Calu3 (cell line): ENCODE measurements around the gene RPA3. TPM values are rescaled to one million over a fixed set of nuclear protein-coding genes. Genes with fewer than 3 reads are reported as not detected.

Experiments used
- BruUV-seq: library from RNA; stranded (reverse); fragments of 400-500 nt; replicated peaks from 2 replicates; lab custom pipeline; 2021; lab: Mats Ljungman, UMichigan
- CTCF ChIA-PET: fragments of 300-600 bp; sonication (Branson Sonifier 250); formaldehyde crosslinking; loops from one replicate; lab custom pipeline; 2022; ENCODE audit warnings: antibody characterized with exemption; lab: Charles Lee
- DNase-seq: peaks from one replicate; pipeline ENCODE4 v3.0.0; 2022
- H3K27ac Mint-ChIP-seq: one replicate; pipeline ENCODE4 v1.8.0; 2022; ENCODE audit warnings: mixed read lengths; ENCODE audit not compliant: unreplicated experiment
- H3K27me3 Mint-ChIP-seq: one replicate; pipeline ENCODE4 v1.8.0; 2022; ENCODE audit warnings: mixed read lengths; ENCODE audit not compliant: unreplicated experiment
- H3K36me3 Mint-ChIP-seq: one replicate; pipeline ENCODE4 v1.8.0; 2022; ENCODE audit warnings: mild to moderate bottlenecking, moderate library complexity, mixed read lengths; ENCODE audit not compliant: insufficient read depth, unreplicated experiment
- H3K4me1 Mint-ChIP-seq: one replicate; pipeline ENCODE4 v1.8.0; 2022; ENCODE audit warnings: mild to moderate bottlenecking, low read depth, mixed read lengths; ENCODE audit not compliant: unreplicated experiment
- H3K4me3 Mint-ChIP-seq: one replicate; pipeline ENCODE4 v1.8.0; 2022; ENCODE audit warnings: mild to moderate bottlenecking, low read depth, moderate library complexity, mixed read lengths; ENCODE audit not compliant: unreplicated experiment
- H3K9me3 Mint-ChIP-seq: one replicate; pipeline ENCODE4 v1.8.0; 2022; ENCODE audit warnings: low read depth, mixed read lengths; ENCODE audit not compliant: unreplicated experiment
- intact Hi-C: fragments of 100-400 bp; cut with micrococcal nuclease; formaldehyde crosslinking; loops from one replicate; pipeline ENCODE4 v1.10.0; 2022; ENCODE audit not compliant: unreplicated experiment
- total RNA-seq: library from RNA; stranded (reverse); gene quantifications from 2 replicates; pipeline ENCODE4 v1.2.3, GENCODE V29; 2022
- TF ChIP-seq, protein P1 (sequence below): fragments of 200-600 bp; IDR thresholded peaks from one replicate; pipeline ENCODE4 v1.8.0; 2022; ENCODE audit warnings: antibody characterized with exemption; ENCODE audit not compliant: unreplicated experiment

The RPA3 gene
- total RNA-seq, 1 experiment from 2014 or later, result 143 TPM

DNA sequence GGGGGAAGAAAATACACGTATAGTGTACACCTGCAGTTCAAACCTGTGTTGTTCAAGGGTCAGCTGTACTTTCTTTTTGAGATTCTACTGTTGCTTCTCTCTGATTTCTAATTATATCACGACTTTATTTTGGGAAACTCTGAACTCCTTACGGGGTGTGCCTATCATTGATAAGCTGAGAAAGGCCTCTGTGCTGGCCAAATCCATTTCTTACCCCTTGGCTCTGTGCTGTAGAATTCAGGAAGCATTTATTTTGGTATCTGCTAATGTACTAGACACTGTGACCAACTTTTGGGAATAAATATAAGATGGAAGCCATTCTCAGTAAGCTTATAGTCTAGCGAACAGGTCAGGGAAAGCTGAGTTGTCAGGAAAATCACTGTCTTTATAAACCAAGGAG lies 26.9 kb upstream of the RPA3 start:
- Mint-ChIP-seq H3K9me3 (no peaks in the 10 kb centered on the region), H3K27me3 (no peaks in the 10 kb centered on the region), H3K4me1 (no peaks in the 10 kb centered on the region), H3K4me3 (no peak overlapping the region), H3K36me3 (no peaks in the 10 kb centered on the region), H3K27ac (no peak overlapping the region)
- DNase-seq, result no peak
- intact Hi-C loops, result no loop called here
- CTCF ChIA-PET, result interaction anchor here (0.9 kb wide), 1 partner anchor 116 kb away, joined by 3 read pairs; no protein-coding TSS in a partner anchor
- TF ChIP-seq, protein P1, sequence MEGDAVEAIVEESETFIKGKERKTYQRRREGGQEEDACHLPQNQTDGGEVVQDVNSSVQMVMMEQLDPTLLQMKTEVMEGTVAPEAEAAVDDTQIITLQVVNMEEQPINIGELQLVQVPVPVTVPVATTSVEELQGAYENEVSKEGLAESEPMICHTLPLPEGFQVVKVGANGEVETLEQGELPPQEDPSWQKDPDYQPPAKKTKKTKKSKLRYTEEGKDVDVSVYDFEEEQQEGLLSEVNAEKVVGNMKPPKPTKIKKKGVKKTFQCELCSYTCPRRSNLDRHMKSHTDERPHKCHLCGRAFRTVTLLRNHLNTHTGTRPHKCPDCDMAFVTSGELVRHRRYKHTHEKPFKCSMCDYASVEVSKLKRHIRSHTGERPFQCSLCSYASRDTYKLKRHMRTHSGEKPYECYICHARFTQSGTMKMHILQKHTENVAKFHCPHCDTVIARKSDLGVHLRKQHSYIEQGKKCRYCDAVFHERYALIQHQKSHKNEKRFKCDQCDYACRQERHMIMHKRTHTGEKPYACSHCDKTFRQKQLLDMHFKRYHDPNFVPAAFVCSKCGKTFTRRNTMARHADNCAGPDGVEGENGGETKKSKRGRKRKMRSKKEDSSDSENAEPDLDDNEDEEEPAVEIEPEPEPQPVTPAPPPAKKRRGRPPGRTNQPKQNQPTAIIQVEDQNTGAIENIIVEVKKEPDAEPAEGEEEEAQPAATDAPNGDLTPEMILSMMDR, result no peak
- BruUV-seq, result no TSS peak

DNA sequence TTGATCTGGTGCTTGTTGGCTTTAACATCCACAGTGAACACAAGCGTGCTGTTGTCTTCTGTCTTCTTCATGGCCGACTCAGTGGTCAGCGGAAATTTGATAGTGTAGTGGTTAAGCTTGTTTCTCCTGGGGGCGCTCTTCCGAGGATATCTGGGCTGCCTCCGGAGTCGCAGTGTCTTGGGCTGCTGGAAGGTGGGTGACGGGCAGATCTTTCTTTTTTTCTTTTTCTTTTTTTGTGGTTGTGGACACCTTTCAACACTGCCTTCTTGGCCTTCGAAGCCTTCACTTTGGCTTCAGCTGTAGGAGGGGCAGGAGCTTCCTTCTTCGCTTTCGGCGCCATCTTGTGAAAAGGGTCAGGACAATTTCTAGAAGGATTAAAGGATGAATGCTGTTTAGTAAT lies 23.8 kb upstream of the RPA3 start:
- intact Hi-C loops, result no loop called here
- peaks cover 8% of the 10 kb centered on the region for H3K4me1 Mint-ChIP-seq
- CTCF ChIA-PET, result no interaction called here

DNA sequence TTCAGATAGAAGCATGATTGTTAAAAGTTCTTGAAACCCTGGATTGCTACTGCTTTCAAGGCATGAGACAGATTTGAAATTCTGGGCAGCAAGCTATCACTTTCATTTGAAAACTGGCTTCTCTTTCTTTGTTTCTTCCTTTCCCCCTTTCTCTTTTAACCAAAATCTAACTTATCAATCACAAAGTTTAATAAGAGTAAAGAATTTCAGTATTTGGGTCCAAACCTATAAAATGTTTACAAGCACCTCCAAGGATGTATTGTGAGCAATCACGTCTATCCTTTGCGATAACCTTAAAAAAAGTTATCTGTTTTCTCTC lies 21.6 kb upstream of the RPA3 start:
- no peak overlapping the region for H3K27ac Mint-ChIP-seq
- no peaks in the 10 kb centered on the region for H3K9me3 Mint-ChIP-seq
- H3K4me3 Mint-ChIP-seq, result no peak overlapping the region
- H3K27me3 Mint-ChIP-seq, result no peaks in the 10 kb centered on the region
- BruUV-seq, result no TSS peak
- peaks cover 8% of the 10 kb centered on the region for H3K4me1 Mint-ChIP-seq
- no peak for DNase-seq
- CTCF ChIA-PET, result interaction anchor here (1.9 kb wide), 1 partner anchor 11 kb away, joined by 4 read pairs; no protein-coding TSS in a partner anchor
- no peaks in the 10 kb centered on the region for H3K36me3 Mint-ChIP-seq
- TF ChIP-seq, protein P1, result no peak
- intact Hi-C loops, result no loop called here

More for the DNA sequence above, 23.8 kb upstream of the RPA3 start:
- DNase-seq, result no peak
- BruUV-seq, result no TSS peak
- Mint-ChIP-seq H3K9me3 (no peaks in the 10 kb centered on the region), H3K4me3 (no peak overlapping the region), H3K27me3 (no peaks in the 10 kb centered on the region), H3K36me3 (no peaks in the 10 kb centered on the region), H3K27ac (no peak overlapping the region)
- TF ChIP-seq, protein P1, result no peak

DNA sequence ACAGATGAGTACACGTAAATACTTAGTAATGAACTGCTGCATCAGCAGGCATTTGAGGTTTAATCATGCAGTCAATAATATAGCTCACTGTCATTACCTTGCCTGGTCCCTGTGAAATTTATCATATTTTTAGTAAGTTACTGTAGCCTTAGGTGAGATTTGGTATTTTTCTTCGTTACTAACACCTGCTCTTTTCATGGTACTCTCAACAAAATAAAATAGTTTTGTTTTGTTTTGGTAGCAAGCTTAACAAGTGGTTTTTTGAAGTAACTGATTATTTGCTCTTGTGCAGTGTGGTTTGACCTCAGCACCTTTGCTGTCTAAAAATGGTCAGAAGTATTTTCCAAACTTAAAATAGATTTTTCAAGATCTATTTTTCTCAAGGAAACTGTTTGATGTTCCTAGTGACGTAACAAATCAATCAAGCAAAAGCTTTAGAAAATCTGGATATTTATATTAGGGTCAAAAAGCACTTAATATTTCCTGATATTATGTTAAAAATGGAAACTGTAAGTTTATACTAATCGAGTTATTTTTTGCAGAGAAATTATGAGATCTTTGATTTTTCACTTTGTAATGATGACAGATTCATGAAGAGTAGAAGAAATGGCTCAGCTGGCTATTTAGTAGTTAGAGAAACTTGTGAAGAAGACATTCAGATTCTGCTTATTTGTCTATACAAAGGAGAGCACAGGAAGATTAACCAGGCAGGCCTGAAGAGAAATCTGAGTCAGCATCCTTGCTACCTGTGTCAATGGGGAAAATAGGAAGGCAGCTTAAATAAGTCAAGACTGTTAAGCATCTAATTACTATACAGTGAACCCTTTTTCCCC lies 21.0 kb upstream of the RPA3 start:
- DNase-seq, result no peak
- Mint-ChIP-seq H3K4me1 (peaks cover 8% of the 10 kb centered on the region), H3K36me3 (no peaks in the 10 kb centered on the region), H3K27me3 (no peaks in the 10 kb centered on the region), H3K27ac (no peak overlapping the region), H3K9me3 (no peaks in the 10 kb centered on the region), H3K4me3 (no peak overlapping the region)
- no TSS peak for BruUV-seq
- TF ChIP-seq, protein P1, result no peak
- CTCF ChIA-PET, result interaction anchor here (1.9 kb wide), 1 partner anchor 12 kb away, joined by 4 read pairs; no protein-coding TSS in a partner anchor
- intact Hi-C loops, result no loop called here
